ENCODE measurements around the gene CXCL1. TPM values are rescaled to one million over a fixed set of nuclear protein-coding genes. Genes with fewer than 3 reads are reported as not detected.
"Not testable (repeated sequence)": the region's sequence is repeated elsewhere in the genome, so short reads cannot be mapped to it uniquely, and the experiment has no call there.

The CXCL1 gene
- total RNA-seq, 2 experiments from 2014 or later, result not detected

DNA sequence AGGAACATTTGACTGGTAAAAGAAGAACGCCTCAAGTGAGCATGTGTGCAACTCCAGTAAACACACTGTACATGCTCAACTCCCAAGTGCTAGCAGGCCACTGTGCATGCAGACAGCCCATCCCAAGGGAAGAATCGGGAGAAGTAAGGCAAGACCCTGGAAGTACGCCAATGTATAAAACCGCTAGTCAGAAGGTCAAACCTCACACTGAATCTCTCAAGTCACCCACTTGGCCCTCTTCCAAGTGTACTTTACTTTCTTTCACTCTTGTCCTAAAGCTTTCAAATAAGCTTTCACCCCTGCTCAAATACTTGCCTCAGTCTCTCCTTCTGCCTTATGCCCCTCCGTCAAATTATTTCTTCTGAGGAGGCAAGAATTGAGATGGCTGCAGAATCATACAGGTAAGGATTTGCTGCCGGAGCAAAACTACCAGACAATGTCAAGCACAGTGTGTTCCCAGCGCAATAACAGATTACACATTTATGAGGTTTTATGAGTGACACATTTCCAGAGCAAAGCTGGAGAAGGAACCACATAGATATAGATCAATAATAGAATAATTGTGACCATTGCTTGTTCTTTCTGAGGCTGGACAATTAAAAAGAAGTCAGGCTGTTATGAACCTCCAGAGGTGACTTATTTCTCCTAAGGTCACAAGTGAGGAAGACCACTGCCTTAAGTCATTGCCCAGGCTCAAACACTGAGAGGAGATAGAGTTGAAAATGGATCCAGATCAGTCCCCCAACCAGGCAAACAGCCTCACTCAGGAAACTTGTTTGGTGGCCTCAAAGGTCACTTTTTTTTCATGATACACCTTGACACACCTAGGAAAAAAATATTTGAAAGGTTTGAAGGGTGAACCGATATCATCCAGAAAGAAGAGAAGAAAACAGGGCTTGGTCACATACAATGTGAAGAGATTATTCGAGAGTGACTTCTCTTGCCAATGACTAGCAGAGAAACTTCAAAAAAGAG lies 26.3 kb downstream of the CXCL1 start:
- H3K4me1 Mint-ChIP-seq (ENCODE audit: low read depth), result no peaks in the 10 kb centered on the region
- H3K36me3 Mint-ChIP-seq (ENCODE audit: low read depth), result no peaks in the 10 kb centered on the region
- CTCF ChIA-PET, result no interaction called here
- DNase-seq, result no peak
- H3K27ac Mint-ChIP-seq, result no peak overlapping the region
- intact Hi-C loops (cut with micrococcal nuclease), result no loop called here
- H3K9me3 Mint-ChIP-seq, result no peaks in the 10 kb centered on the region
- H3K4me3 Mint-ChIP-seq, result no peak overlapping the region
- H3K27me3 Mint-ChIP-seq (ENCODE audit: low read depth), result no peaks in the 10 kb centered on the region

GRCh38 chr4:73896416-73896815 lies 27.2 kb downstream of the CXCL1 start:
- H3K4me1 Mint-ChIP-seq (ENCODE audit: low read depth), result no peaks in the 10 kb centered on the region
- no peak overlapping the region for H3K27ac Mint-ChIP-seq
- intact Hi-C loops (cut with micrococcal nuclease), result no loop called here
- DNase-seq, result no peak
- no peaks in the 10 kb centered on the region for H3K9me3 Mint-ChIP-seq
- no peaks in the 10 kb centered on the region for H3K36me3 Mint-ChIP-seq (ENCODE audit: low read depth)
- H3K4me3 Mint-ChIP-seq, result no peak overlapping the region
- no peaks in the 10 kb centered on the region for H3K27me3 Mint-ChIP-seq (ENCODE audit: low read depth)
- CTCF ChIA-PET, result no interaction called here

DNA sequence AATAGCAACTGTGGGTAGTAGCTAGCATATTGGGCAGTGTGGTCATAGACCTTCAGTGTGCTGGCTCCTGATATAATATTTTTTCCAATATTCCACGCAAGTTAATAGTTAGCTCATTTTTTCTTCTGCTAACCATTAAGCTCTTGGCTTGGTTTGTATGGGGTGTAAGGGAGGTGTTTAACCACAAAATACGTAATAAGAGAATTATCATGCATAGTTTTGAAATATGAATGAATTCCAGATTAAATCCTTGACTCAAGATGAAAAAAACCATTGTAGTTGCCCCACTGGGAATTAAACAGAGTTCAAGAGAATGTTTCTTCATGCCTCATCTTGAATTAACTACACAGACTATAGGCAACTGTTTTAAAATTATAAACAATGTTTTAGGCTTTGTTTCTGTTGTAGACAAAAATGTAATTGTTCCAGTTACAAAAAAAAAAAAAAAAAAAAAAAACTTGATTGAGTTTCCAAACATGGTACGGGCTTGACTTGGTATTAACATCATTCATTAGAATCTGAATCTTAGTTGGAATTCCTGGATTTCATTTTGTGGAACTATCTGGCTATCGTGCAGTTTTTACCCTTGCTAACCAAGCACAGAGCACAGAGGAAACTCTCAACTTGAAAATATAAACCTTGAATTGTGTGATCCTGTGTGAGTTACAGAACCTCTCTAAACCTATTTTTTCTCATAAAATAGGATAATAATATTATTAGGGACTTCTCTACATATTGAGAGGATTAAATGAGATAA lies 28.4 kb downstream of the CXCL1 start:
- Mint-ChIP-seq H3K9me3 (no peaks in the 10 kb centered on the region), H3K4me3 (no peak overlapping the region), H3K27ac (no peak overlapping the region), H3K4me1 (ENCODE audit: low read depth) (no peaks in the 10 kb centered on the region), H3K27me3 (ENCODE audit: low read depth) (no peaks in the 10 kb centered on the region), H3K36me3 (ENCODE audit: low read depth) (no peaks in the 10 kb centered on the region)
- intact Hi-C loops (cut with micrococcal nuclease), result no loop called here
- no peak for DNase-seq
- CTCF ChIA-PET, result no interaction called here

GRCh38 chr4:73899338-73899737 lies 30.1 kb downstream of the CXCL1 start:
- CTCF ChIA-PET; DNase-seq; H3K4me3 Mint-ChIP-seq; H3K4me1 Mint-ChIP-seq (ENCODE audit: low read depth); H3K9me3 Mint-ChIP-seq; H3K27ac Mint-ChIP-seq; intact Hi-C loops (cut with micrococcal nuclease); H3K36me3 Mint-ChIP-seq (ENCODE audit: low read depth); H3K27me3 Mint-ChIP-seq (ENCODE audit: low read depth): not testable (repeated sequence)

DNA sequence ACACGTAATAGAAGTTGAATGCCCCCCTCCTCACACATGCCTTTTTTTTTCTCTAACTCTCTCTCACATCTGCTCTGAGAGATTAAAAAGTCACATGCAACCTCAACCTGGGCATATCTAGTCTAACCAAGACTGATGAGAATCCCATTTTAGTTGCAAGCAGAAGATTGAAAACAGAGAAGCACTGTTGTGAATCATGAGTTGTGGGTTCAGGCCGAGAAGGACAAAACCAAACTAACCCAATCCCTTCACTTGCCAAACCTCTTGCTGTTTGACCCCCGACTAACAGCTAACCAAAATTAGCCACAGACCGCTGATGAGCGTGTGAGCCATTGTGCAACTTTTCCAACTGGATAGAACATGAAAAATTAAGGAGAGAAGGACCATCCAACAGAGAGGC lies 31.8 kb downstream of the CXCL1 start:
- CTCF ChIA-PET, result no interaction called here
- Mint-ChIP-seq H3K36me3 (ENCODE audit: low read depth) (no peaks in the 10 kb centered on the region), H3K9me3 (no peaks in the 10 kb centered on the region), H3K27me3 (ENCODE audit: low read depth) (no peaks in the 10 kb centered on the region), H3K27ac (no peak overlapping the region), H3K4me3 (no peak overlapping the region), H3K4me1 (ENCODE audit: low read depth) (no peaks in the 10 kb centered on the region)
- intact Hi-C loops (cut with micrococcal nuclease), result no loop called here
- DNase-seq, result no peak

- Mint-ChIP-seq H3K27me3 (ENCODE audit: low read depth) (no peaks in the 10 kb centered on the region), H3K9me3 (no peaks in the 10 kb centered on the region), H3K4me1 (ENCODE audit: low read depth) (no peaks in the 10 kb centered on the region), H3K27ac (no peak overlapping the region), H3K4me3 (no peak overlapping the region), H3K36me3 (ENCODE audit: low read depth) (no peaks in the 10 kb centered on the region)
- no peak for DNase-seq
- intact Hi-C loops (cut with micrococcal nuclease), result no loop called here
- CTCF ChIA-PET, result interaction anchor here (0.6 kb wide), 2 partner anchors 46 to 98 kb away, joined by 3 to 4 read pairs; no protein-coding TSS in a partner anchor
Measured at GRCh38 chr4:73902038-73902637, 32.9 kb downstream of the CXCL1 start.

- intact Hi-C loops (cut with micrococcal nuclease), result no loop called here
- CTCF ChIA-PET, result no interaction called here
- Mint-ChIP-seq H3K27me3 (ENCODE audit: low read depth) (no peaks in the 10 kb centered on the region), H3K36me3 (ENCODE audit: low read depth) (no peaks in the 10 kb centered on the region), H3K9me3 (no peaks in the 10 kb centered on the region), H3K4me1 (ENCODE audit: low read depth) (no peaks in the 10 kb centered on the region), H3K4me3 (no peak overlapping the region), H3K27ac (no peak overlapping the region)
- DNase-seq, result no peak
Measured at GRCh38 chr4:73902817-73903547, 33.8 kb downstream of the CXCL1 start.

GRCh38 chr4:73904491-73904890 lies 35.3 kb downstream of the CXCL1 start:
- CTCF ChIA-PET, result no interaction called here
- Mint-ChIP-seq H3K9me3 (no peaks in the 10 kb centered on the region), H3K36me3 (ENCODE audit: low read depth) (no peaks in the 10 kb centered on the region), H3K4me1 (ENCODE audit: low read depth) (no peaks in the 10 kb centered on the region), H3K4me3 (no peak overlapping the region), H3K27ac (no peak overlapping the region), H3K27me3 (ENCODE audit: low read depth) (no peaks in the 10 kb centered on the region)
- no peak for DNase-seq
- intact Hi-C loops (cut with micrococcal nuclease), result no loop called here

- Mint-ChIP-seq H3K36me3 (ENCODE audit: low read depth) (no peaks in the 10 kb centered on the region), H3K4me3 (no peak overlapping the region), H3K9me3 (no peaks in the 10 kb centered on the region), H3K27me3 (ENCODE audit: low read depth) (no peaks in the 10 kb centered on the region), H3K4me1 (ENCODE audit: low read depth) (no peaks in the 10 kb centered on the region), H3K27ac (no peak overlapping the region)
- intact Hi-C loops (cut with micrococcal nuclease), result no loop called here
- CTCF ChIA-PET, result no interaction called here
- DNase-seq, result no peak
Measured at GRCh38 chr4:73908965-73909364, 39.8 kb downstream of the CXCL1 start.

GRCh38 chr4:73911746-73912145 lies 42.6 kb downstream of the CXCL1 start:
- H3K27me3 Mint-ChIP-seq (ENCODE audit: low read depth), result no peaks in the 10 kb centered on the region
- DNase-seq, result no peak
- no peaks in the 10 kb centered on the region for H3K4me1 Mint-ChIP-seq (ENCODE audit: low read depth)
- no peaks in the 10 kb centered on the region for H3K9me3 Mint-ChIP-seq
- no peak overlapping the region for H3K27ac Mint-ChIP-seq
- no peaks in the 10 kb centered on the region for H3K36me3 Mint-ChIP-seq (ENCODE audit: low read depth)
- intact Hi-C loops (cut with micrococcal nuclease), result no loop called here
- no peak overlapping the region for H3K4me3 Mint-ChIP-seq
- CTCF ChIA-PET, result no interaction called here

GRCh38 chr4:73912191-73912590 lies 43.0 kb downstream of the CXCL1 start:
- Mint-ChIP-seq H3K36me3 (ENCODE audit: low read depth) (no peaks in the 10 kb centered on the region), H3K4me3 (no peak overlapping the region), H3K9me3 (no peaks in the 10 kb centered on the region), H3K4me1 (ENCODE audit: low read depth) (no peaks in the 10 kb centered on the region), H3K27ac (no peak overlapping the region), H3K27me3 (ENCODE audit: low read depth) (no peaks in the 10 kb centered on the region)
- CTCF ChIA-PET, result no interaction called here
- intact Hi-C loops (cut with micrococcal nuclease), result no loop called here
- DNase-seq, result no peak

- intact Hi-C loops (cut with micrococcal nuclease), result no loop called here
- no peaks in the 10 kb centered on the region for H3K9me3 Mint-ChIP-seq
- no peaks in the 10 kb centered on the region for H3K4me1 Mint-ChIP-seq (ENCODE audit: low read depth)
- no peaks in the 10 kb centered on the region for H3K27me3 Mint-ChIP-seq (ENCODE audit: low read depth)
- DNase-seq, result no peak
- H3K27ac Mint-ChIP-seq, result no peak overlapping the region
- no peak overlapping the region for H3K4me3 Mint-ChIP-seq
- CTCF ChIA-PET, result no interaction called here
- H3K36me3 Mint-ChIP-seq (ENCODE audit: low read depth), result no peaks in the 10 kb centered on the region
Measured at GRCh38 chr4:73914071-73914470, 44.9 kb downstream of the CXCL1 start.
